ENCODE results near the gene LINGO3.

The LINGO3 gene

GRCh38 chr19:2274931-2275535 is 32.9 kb downstream of the LINGO3 start:
- ChIA-PET POLR2A (interaction anchor here (0.6 to 1.2 kb wide), 8 partner anchors 12 to 346 kb away, joined by 3 to 5 read pairs (median 4); no protein-coding TSS in a partner anchor), CTCF (interaction anchor here (0.6 to 6.2 kb wide), 11 partner anchors 10 to 120 kb away, joined by 3 to 37 read pairs (median 7); partner anchors contain the start of gene PLEKHJ1)
- DNase-seq (ENCODE audit: extremely low spot score): no peak
- TF ChIP-seq CTCF (IDR thresholded peaks at IDR 0.05; ENCODE audit: control extremely low read depth, extremely low read depth, low read depth, missing control alignments): peak; percentile 51

DNA sequence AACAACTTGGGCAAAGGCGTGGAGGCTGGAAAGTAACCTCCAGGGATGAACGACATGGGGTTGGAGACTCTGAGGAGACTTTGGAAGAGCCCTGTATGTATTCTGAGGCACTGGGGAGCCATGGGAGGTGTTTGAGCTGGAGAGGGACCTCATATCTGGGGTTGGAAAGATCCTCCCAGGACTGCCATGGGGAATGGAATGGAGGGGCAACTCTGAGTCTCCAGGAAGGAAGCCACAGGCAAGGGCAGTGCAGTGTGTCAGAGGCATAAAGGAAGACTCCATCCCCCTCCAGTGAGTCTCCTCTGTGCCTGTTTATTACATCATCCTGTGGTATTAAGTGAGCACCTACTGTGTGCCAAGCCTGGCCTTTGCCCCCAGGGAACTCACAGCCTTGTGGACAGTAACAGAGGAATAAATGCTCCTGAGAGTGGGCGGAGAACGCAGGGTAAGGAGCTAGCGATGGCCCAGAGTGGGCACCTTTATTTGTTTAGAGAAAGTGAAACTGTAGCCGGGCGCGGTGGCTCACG is 33.7 kb downstream of the LINGO3 start:
- peak; percentile 9 for TF ChIP-seq CTCF (IDR thresholded peaks at IDR 0.05; ENCODE audit: control extremely low read depth, extremely low read depth, low read depth, missing control alignments)
- ChIA-PET POLR2A (interaction anchor here (0.6 to 0.7 kb wide), 6 partner anchors 22 to 345 kb away, joined by 3 to 5 read pairs (median 4); no protein-coding TSS in a partner anchor), CTCF (interaction anchor here (0.9 to 6.2 kb wide), 12 partner anchors 11 to 119 kb away, joined by 3 to 37 read pairs (median 6); partner anchors contain the start of gene PLEKHJ1)
- DNase-seq (ENCODE audit: extremely low spot score): no peak

- POLR2A ChIA-PET: interaction anchor here (1.3 to 3.4 kb wide), 2 partner anchors 14 to 203 kb away, joined by 3 to 17 read pairs; partner anchors contain the start of gene GADD45B
- peak; percentile 95 for TF ChIP-seq CTCF (IDR thresholded peaks at IDR 0.05; ENCODE audit: control extremely low read depth, extremely low read depth, low read depth, missing control alignments)
- peak; percentile 90 for DNase-seq (ENCODE audit: extremely low spot score)
- CTCF ChIA-PET: interaction anchor here (0.9 to 6.2 kb wide), 13 partner anchors 10 to 119 kb away, joined by 3 to 37 read pairs (median 7); partner anchors contain the start of gene PLEKHJ1
Observed at GRCh38 chr19:2273356-2274184, 34.4 kb downstream of the LINGO3 start.

GRCh38 chr19:2271234-2272103 is 36.5 kb downstream of the LINGO3 start:
- DNase-seq (ENCODE audit: extremely low spot score): no peak
- no peak for TF ChIP-seq CTCF (IDR thresholded peaks at IDR 0.05; ENCODE audit: control extremely low read depth, extremely low read depth, low read depth, missing control alignments)
- ChIA-PET CTCF (interaction anchor here (1.1 to 6.2 kb wide), 6 partner anchors 10 to 117 kb away, joined by 3 to 37 read pairs (median 14); no protein-coding TSS in a partner anchor), POLR2A (interaction anchor here (0.7 to 3.4 kb wide), 6 partner anchors 9 to 205 kb away, joined by 3 to 17 read pairs (median 5); partner anchors contain the start of gene GADD45B)

GRCh38 chr19:2270423-2271233 is 37.3 kb downstream of the LINGO3 start:
- DNase-seq (ENCODE audit: extremely low spot score): peak; percentile 81

More at GRCh38 chr19:2270423-2271233, 37.3 kb downstream of the LINGO3 start:
- ChIA-PET POLR2A (interaction anchor here (0.7 to 3.4 kb wide), 8 partner anchors 10 to 205 kb away, joined by 3 to 17 read pairs (median 5); partner anchors contain the start of genes GADD45B and JSRP1), CTCF (interaction anchor here (1.5 to 6.2 kb wide), 4 partner anchors 9 to 116 kb away, joined by 4 to 37 read pairs (median 14); no protein-coding TSS in a partner anchor)
- no peak for TF ChIP-seq CTCF (IDR thresholded peaks at IDR 0.05; ENCODE audit: control extremely low read depth, extremely low read depth, low read depth, missing control alignments)

Data from GM10248 (cell line).